Limb (tissue), 2 donors: ENCODE results near the gene NKX6-2.

Experiments
- DNase-seq, 2 donors: peaks; one replicate each; pipeline ENCODE4 v3.0.0-alpha.2; 2016; ENCODE audit errors: extremely low spot score in 2 of 2

NKX6-2 gene

DNA sequence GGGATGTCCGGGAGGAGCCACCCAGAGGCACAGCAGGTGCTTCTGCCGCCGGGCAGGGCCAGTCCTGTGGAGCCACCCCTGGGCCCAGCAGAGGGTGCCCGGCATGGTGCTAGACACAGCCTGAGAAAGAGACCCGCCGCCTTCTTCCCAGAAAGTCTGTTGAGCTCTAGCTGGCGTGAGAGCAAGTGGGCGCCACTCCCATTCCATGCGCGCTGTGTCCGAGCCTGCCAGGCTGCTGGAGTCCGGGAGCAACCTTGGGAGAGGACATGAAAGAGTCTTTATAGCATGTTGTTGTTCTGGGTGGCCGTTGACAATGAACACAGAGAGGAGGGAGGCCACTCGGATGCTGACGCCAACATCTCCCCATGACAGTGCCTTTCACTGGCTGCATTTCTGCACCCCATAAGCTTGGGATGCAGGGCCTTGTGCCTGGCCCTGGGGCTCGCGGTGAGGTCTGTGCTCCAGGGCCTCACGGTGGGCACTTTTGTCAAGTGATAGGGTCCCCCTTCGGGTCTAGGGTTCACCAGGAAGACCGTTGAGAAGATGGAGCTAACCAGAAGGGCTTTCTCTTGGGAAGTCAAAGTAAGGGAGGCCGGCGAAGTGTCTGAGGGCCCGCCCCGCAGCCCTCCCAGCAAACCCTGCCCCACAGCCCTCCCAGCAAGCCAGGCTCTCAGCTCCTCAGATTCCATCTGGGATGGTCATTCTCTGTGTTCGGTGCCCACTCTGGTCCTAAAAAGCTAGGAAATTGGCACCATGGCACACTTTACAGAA, 47.3 kb downstream of the NKX6-2 start:
- DNase-seq: no peak

DNA sequence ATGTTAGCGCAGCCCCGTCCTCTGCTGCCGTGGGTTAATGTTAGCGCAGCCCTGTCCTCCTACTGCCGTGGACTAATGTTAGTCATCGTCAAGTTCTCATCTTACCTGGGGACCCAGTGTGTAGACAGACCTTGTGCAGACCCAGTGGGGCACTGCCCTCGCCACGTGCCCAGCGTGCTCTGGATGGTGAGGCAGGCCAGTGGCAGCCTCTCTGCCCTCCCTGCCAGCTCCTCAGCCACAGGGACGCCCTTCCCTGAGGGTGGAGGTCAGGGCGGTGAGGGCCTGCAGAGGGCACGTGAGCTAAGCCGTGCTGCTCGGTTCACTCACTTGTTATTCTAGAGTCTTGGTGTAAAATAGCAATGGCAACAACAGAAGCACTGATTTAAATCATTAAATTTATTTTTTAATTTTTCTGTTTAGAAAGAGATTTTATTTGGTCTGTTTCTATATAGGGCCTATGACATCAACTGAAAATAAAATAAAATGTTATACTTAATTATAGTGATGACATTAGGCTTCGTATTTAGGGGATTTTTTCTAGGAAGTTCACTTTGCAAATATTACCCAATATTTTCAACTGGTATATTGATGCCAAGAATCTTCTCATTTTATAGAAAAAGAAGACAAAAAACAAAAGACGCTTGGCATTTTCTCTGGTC, 48.4 kb downstream of the NKX6-2 start:
- DNase-seq: no peak

DNA sequence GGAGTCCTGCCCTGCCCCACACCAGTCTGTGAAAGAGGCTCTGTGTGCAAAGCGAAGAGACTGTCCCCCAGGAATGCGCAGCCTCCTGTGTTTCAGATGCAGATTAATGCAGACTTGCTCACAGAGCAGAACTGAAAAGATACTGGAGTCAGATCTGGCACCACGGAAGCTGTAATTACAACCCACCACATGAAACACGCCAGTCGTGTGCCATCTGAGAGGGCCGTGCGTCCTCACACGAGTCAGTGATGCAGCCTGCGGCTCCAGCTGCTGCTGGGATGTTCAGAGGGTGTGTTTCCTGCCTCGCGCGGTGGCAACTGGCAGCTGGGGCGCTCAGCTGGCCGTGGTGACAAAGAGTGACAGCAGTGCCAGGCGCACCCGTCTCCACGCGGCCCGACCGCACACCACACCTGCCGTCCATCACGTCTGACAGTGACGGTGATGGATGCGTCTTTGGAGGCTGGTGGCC, 50.0 kb downstream of the NKX6-2 start:
- DNase-seq: no peak

DNA sequence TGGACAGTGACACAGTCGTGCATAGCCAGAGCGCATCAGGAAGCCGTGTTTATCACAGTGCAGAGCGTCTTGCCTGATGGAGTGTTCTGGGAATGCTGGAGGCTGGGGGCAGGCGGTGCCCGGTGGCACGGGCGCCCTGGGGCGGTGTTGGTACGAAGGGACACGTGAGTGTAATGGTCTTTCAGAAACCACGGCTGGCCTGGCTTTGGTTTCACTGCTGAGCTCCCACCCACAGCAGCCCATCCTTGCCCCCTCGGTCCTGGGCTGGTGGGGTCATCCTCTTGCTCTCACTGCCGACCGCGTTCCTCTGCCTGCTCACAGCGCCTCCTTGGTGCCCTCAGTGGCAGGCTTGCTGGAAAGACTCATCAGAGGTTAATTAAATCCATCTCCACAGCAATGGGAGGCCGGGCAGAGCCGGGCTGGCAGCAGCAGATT, 50.6 kb downstream of the NKX6-2 start:
- no peak for DNase-seq

DNA sequence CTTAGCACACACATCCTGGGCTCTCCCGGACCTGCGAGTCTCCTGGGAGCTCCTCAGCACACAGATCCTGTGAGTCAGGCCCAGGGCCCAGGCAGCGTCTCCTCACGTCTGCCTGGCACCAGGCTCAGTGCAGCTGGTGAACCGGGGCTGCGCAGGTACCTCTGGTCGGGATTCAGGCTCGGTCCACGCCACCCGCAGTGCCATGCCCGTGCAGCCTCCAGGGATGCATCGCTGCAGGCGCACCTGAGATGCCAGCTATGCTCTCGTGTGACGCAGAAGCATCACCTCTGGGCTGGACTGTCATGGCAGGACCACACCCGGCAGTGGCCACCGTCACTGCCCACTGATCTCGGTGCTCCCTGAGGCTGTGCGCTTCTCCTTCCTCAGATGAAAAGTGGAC, 52.0 kb downstream of the NKX6-2 start:
- DNase-seq: no peak
